Stomach smooth muscle (tissue), 2 donors: ENCODE measurements around the gene AMBRA1.

Source experiments
- H3K27ac ChIP-seq: one replicate; pipeline ENCODE4 v1.7.0; 2013; ENCODE audit warnings: mild to moderate bottlenecking, low read length, inconsistent platforms
- H3K27me3 ChIP-seq, 2 donors: one replicate each; pipeline ENCODE4 v1.7.0; 2013; ENCODE audit warnings: low read length in 2 of 2; ENCODE audit not compliant: insufficient read depth in 2 of 2, control insufficient read depth in 1 of 2
- H3K36me3 ChIP-seq, 2 donors: one replicate each; pipeline ENCODE4 v1.7.0; 2013; ENCODE audit warnings: low read length in 2 of 2; ENCODE audit not compliant: control insufficient read depth in 2 of 2, insufficient read depth in 2 of 2
- H3K4me1 ChIP-seq: one replicate; pipeline ENCODE4 v1.7.0; 2013; ENCODE audit warnings: low read length; ENCODE audit not compliant: control insufficient read depth, insufficient read depth
- H3K4me3 ChIP-seq, 2 donors: one replicate each; pipeline ENCODE4 v1.7.0; 2013; ENCODE audit warnings: low read length in 2 of 2
- H3K9ac ChIP-seq, 2 donors: one replicate each; pipeline ENCODE4 v1.7.0; 2013; ENCODE audit warnings: low read length in 2 of 2, mild to moderate bottlenecking in 1 of 2
- H3K9me3 ChIP-seq, 2 donors: one replicate each; pipeline ENCODE4 v1.7.0; 2013; ENCODE audit warnings: low read length in 2 of 2; ENCODE audit not compliant: control insufficient read depth in 2 of 2
- donor health status: healthy.
- donor health status: Pancreatic carcinoma.

The AMBRA1 gene

DNA sequence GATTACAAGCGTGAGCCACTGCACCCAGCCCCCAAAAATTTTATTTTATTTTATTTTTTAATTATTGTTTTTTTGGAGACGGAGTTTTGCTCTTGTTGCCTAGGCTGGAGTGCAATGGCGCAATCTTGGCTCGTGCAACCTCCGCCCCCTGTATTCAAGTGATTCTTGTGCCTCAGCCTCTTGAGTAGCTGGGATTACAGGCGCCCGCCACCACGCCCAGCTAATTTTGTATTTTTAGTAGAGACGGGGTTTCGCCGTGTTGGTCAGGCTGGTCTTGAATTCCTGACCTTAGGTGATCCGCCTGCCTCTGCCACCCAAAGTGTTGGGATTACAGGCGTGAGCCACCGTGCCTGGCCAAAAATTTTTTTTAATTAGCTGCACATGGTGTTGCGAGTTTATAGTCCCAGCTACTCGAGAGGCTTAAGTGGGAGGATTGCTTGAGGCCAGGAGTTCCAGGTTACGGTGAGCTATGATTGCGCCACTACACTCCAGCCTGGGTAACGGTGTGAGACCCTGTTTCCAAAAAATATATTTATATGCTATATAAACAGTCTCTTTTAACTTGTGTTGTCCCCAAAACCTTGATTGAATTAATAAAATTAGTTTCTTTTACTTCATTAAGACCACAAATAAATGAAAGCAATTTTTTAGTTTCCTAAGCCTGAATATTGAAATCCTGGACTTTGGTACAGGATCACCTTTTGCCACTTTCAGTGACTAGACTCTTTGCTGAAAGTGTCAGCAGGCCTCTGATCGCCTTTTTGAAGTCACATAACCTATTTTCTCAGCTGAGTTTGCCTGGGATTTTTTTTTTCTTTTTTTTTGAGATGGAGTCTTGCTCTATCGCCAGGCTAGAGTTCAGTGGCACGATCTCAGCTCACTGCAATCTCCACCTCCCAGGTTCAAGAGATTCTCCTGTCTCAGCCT is 39.7 kb upstream of the AMBRA1 start:
- peaks cover 8 to 14% of the 10 kb centered on the region in 2 donors for H3K36me3 ChIP-seq

DNA sequence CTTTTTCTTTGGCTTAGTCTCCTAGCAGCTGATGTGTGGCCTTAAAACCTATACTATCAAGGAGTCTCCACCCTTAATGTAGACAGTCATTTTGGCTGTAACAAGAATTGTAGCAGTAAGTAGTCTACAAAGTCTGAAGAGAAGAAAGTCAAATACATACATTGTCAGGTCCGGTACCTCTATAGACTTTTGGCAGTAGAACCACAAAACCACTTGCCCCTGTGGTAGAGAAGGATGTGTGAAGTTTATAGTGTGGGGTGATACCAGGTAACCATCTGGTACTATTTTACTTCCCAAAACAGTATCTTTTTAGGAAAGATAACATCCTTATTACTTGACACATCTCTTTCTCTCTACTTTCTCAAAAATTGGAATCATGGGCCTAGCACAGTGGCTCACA is 38.7 kb upstream of the AMBRA1 start:
- H3K4me3 ChIP-seq, result no peak overlapping the region
- H3K4me1 ChIP-seq, result no peaks in the 10 kb centered on the region
- no peaks in the 10 kb centered on the region for H3K9me3 ChIP-seq
- H3K27ac ChIP-seq, result no peak overlapping the region
- H3K9ac ChIP-seq, result no peak overlapping the region
- H3K36me3 ChIP-seq, result peaks cover 8 to 14% of the 10 kb centered on the region in 2 donors
- H3K27me3 ChIP-seq, result no peaks in the 10 kb centered on the region

More for the DNA sequence above, 39.7 kb upstream of the AMBRA1 start:
- Histone ChIP-seq H3K4me3 (no peak overlapping the region), H3K9ac (no peak overlapping the region), H3K9me3 (no peaks in the 10 kb centered on the region), H3K27ac (no peak overlapping the region), H3K4me1 (no peaks in the 10 kb centered on the region), H3K27me3 (no peaks in the 10 kb centered on the region)

DNA sequence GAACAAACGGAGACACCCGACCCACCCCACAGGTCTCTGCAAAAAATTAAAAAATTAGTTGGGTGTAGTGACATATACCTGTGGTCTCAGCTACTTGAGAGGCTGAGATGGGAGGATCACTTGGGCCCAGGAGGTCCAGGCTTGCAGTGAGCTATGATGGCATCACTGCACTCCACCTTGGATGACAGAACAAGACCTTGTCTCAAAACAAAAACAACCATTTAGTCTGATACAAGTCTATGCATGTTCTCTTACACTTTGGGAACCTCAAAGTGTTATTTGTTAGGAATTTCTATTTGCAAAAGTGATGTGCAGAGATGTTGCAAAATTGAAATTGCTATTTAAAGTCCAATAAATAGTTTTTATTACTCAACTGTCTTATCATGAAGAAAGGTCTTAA is 37.9 kb upstream of the AMBRA1 start:
- no peak overlapping the region for H3K27ac ChIP-seq
- H3K4me1 ChIP-seq, result no peaks in the 10 kb centered on the region
- no peak overlapping the region for H3K4me3 ChIP-seq
- H3K36me3 ChIP-seq, result peaks cover 8 to 9% of the 10 kb centered on the region in 2 donors
- no peak overlapping the region for H3K9ac ChIP-seq
- no peaks in the 10 kb centered on the region for H3K9me3 ChIP-seq
- no peaks in the 10 kb centered on the region for H3K27me3 ChIP-seq

DNA sequence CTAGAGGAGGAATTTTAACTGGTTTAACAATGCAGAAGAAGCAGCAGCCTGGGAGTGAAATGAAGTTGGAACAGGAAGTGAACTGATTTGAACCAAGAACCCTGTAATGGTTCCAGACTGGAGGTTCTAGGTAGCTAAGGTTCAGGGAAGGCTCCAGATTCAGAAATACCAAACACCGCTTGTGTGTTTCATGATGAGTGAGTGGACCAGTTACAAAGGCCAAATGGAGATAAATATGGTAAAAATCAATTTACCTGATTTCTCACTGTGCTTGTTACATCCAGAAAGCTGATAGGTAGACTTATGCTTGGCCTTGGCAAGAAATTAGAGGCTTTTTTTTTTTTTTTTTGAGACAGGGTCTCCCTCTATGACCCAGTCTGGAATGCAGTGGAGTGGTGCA is 36.4 kb upstream of the AMBRA1 start:
- Histone ChIP-seq H3K4me3 (no peak overlapping the region), H3K36me3 (peaks cover 14 to 15% of the 10 kb centered on the region in 2 donors), H3K27ac (no peak overlapping the region), H3K27me3 (no peaks in the 10 kb centered on the region), H3K9me3 (no peaks in the 10 kb centered on the region), H3K9ac (no peak overlapping the region), H3K4me1 (no peaks in the 10 kb centered on the region)

DNA sequence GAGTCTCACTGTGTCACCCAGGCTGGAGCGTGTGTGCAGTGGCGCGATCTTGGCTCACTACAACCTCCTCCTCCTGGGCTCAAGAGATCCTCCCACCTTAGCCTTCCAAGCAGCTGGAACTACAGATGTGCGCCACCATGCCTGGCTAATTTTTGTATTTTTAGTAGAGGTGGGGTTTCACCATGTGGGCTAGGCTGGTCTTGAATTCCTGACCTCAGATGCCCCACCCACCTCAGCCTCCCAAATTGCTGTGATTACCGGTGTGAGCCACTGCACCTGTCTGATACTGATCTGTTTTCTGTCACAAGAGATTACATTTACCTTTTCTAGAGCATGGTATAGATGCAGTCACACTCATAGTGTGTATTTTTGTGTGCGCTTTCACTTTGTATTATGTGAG is 35.1 kb upstream of the AMBRA1 start:
- Histone ChIP-seq H3K36me3 (peaks cover 14 to 17% of the 10 kb centered on the region in 2 donors), H3K9me3 (no peaks in the 10 kb centered on the region), H3K4me3 (no peak overlapping the region), H3K27me3 (no peaks in the 10 kb centered on the region), H3K9ac (no peak overlapping the region), H3K4me1 (no peaks in the 10 kb centered on the region), H3K27ac (no peak overlapping the region)

DNA sequence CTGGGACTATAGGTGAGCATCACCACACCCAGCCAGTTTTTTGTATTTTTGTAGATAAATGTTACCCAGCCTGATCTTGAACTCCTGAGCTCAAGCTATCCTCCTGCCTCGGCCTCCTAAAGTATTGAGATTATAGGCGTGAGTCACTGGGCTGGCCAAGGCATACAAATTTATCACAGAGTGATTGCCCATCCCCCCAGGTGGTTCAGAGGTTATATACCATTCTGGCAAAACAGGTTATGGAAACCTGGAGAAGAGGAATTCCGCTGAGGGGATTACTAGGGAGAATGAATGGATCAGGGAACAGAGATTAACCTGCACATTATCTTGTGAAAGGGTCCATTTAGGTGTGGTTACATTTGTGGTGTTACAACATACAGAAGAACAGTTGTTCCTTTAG is 31.6 kb upstream of the AMBRA1 start:
- Histone ChIP-seq H3K27ac (no peak overlapping the region), H3K4me1 (no peaks in the 10 kb centered on the region), H3K27me3 (no peaks in the 10 kb centered on the region), H3K9ac (no peak overlapping the region), H3K4me3 (no peak overlapping the region), H3K36me3 (peaks cover 5 to 21% of the 10 kb centered on the region in 2 donors), H3K9me3 (no peaks in the 10 kb centered on the region)

DNA sequence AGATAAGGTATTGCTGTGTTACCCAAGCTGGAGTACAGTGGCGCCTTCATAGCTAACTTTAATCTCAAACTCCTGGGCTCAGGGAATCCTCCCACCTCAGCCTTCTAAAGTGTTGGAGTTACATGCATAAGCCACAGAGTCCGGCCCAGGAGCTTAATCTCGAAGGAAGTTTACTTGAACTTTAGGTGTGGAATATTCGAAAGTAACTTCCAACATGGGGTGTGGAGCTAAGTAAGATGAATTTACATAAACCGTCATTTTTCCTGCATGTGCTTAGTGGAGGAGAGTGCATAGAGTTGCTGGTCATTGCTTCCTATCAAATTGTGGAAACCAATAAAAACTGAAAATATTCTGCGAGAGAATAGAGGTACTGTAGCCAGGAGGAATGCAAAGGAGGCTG is 25.0 kb upstream of the AMBRA1 start:
- Histone ChIP-seq H3K4me3 (peak overlapping the region in 1 of 2 donors; percentile 99), H3K27me3 (no peaks in the 10 kb centered on the region), H3K9me3 (no peaks in the 10 kb centered on the region), H3K27ac (no peak overlapping the region), H3K9ac (no peak overlapping the region), H3K4me1 (peaks cover 25% of the 10 kb centered on the region), H3K36me3 (peaks cover 0 to 7% of the 10 kb centered on the region in 2 donors)

DNA sequence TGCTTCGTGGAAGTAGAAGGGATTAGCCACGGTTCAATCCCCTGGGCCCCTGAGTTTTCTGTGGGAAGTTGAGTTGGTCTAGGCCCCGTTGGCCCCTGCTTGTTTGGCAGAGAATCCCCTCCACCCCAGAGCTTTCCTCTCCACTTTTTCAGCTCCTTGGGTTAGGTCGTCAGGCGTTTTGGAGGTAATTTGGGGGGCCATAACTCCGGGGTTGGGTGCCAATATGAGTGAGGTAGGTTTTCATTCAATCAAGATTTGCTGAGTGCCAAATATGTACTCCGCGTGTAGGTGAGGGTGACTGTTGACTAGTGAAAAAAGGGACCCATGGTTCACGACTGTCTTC is 24.1 kb upstream of the AMBRA1 start:
- peak overlapping the region; percentile 80 to 97 for H3K9ac ChIP-seq
- no peaks in the 10 kb centered on the region for H3K27me3 ChIP-seq
- H3K4me3 ChIP-seq, result peak overlapping the region; percentile 94 to 99
- no peaks in the 10 kb centered on the region for H3K9me3 ChIP-seq
- peak overlapping the region; percentile 94 for H3K27ac ChIP-seq
- peaks cover 25% of the 10 kb centered on the region for H3K4me1 ChIP-seq
- peaks cover 0 to 7% of the 10 kb centered on the region in 2 donors for H3K36me3 ChIP-seq

DNA sequence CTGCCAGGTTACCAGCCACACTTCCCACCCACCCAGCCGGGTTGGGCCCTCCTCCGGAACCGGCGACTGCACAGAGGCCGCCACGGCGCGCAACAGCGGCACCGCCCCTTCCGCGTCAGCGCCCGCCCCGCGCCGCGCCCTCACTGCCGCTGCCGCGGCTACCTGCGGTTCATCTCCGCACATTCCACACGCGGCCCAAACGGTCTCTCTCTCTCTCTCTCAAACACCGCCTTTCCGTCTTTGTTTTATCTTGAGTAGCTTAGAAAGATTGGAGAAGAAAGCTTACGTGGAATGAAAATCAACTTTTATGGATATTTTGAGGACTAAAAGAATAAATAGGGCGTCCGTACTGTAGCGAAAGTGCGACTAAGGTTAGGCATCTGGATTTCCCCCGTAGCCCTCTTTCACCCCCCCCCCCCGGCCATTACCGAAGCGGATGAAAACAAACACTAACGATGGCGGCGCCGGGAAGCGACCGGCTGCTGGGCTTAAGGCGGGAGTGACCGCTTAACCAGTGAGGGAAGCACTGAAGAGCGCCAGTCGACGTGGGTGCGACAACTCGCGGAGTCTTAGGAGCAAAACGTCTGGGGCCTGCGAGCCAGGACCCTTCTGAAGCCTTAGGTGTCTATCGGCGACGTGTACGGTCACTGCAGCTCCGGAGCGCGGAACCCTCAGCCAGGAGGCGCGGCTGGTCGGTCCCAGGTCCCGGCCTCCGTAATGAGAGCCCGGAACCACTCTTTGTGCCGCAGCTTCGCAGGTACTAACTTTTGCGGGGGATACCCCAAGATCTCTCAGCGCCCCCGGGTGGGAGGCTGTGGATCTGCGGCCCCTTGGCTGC is 23.5 kb upstream of the AMBRA1 start, which contains the start of the genes ATG13 and HARBI1:
Gene ATG13 (plus strand): TSS at position 420 of the 838 bp plus-strand sequence. CDS start 26,739 bp downstream, outside the sequence.
Gene HARBI1 (minus strand): TSS at position 94 of the 838 bp plus-strand sequence. CDS start 990 bp downstream, outside the sequence.
- Histone ChIP-seq H3K9ac (peak within 1 kb of the TSS; percentile 80 to 97), H3K4me3 (peak within 1 kb of the TSS; percentile 94 to 99), H3K4me1 (peaks cover 25% of the 10 kb centered on the region), H3K36me3 (peaks cover 0 to 7% of the 10 kb centered on the region in 2 donors), H3K27ac (peak within 1 kb of the TSS; percentile 94), H3K27me3 (no peaks in the 10 kb centered on the region), H3K9me3 (no peaks in the 10 kb centered on the region)

DNA sequence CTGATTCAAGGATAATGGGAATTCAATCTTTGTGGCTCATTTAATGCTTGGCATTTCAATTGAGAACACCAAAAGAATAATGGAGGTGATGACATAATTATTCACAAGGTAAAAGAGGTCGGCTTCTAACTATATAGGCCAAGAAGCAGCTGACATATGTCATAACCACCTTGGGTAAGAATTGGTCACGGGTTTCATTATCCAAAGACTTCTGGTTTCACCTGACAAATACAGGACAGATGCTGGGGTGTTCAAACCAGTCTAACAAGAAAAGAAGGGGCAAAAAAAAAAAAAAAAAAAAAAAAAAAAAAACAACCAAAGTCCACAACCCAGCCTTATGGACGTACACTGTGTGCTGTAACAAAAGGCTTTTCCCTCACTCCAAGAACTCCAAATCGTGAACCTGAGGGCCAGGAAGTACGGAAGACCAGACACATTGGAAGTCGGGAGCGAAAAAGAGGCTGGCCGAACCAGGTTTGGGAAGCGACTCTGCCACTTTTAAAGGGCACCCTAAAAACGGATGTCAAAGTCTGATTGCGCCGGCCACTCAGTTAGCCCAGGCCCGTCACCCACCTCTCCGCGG is 22.8 kb upstream of the AMBRA1 start:
- no peaks in the 10 kb centered on the region for H3K9me3 ChIP-seq
- H3K27ac ChIP-seq, result peak overlapping the region; percentile 94
- H3K36me3 ChIP-seq, result peaks cover 0 to 6% of the 10 kb centered on the region in 2 donors
- peak overlapping the region; percentile 80 to 97 for H3K9ac ChIP-seq
- H3K4me1 ChIP-seq, result peaks cover 25% of the 10 kb centered on the region
- peak overlapping the region; percentile 94 to 99 for H3K4me3 ChIP-seq
- H3K27me3 ChIP-seq, result no peaks in the 10 kb centered on the region
